ENCODE data around the gene ZNF566.

Gene ZNF566

DNA sequence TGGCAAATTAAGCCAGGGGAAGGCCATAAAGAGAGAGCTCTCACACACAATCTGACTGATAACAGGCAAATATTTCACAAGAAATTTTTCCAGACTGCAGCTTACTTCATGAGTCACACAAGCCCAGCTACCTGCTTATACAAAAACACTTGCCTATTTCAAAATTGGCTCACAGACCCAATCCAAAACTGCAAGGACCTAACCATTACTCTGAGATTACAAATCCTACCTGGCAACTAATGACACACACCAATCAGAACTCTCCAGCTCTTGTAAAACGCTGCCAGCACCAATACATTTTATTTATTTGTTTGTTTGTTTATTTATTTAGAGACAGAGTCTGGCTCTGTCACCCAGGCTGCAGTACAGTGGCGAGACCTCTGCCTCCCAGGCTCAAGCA is 52.8 kb downstream of the ZNF566 start:
- DNase-seq, result peak; percentile 10

- no peak for DNase-seq
These were observed 65.4 kb downstream of the ZNF566 start for GRCh38 chr19:36423925-36424324.

DNA sequence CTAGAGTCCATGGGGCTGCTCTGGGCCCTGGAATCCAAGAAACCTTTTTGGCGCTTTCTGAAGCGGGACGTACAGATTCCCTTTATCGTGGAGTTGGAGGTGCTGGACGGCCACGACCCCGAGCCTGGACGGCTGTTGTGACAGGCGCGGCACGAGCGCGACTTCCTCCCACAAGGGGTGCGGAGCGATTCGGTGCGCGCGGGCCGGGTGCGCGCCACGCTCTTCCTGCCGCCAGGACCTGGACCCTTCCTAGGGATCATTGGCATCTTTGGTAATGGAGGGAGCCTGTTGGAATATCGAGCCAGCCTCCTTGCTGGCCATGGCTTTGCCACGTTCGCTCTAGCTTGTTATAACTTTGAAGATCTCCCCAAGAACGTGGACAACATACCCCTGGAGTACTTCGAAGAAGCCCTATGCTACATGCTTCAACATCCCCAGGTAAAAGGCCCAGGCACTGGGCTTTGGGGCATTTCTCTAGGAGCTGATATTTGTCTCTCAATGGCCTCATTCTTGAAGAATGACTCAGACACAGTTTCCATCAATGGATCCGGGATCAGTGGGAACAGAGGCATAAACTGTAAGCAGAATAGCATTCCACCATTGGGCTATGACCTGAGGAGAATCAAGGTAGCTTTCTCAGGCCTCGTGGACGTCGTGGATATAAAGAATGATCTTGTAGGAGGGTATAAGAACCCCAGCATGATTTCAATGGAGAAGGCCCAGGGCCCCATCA is 67.4 kb downstream of the ZNF566 start:
- no peak for DNase-seq

DNA sequence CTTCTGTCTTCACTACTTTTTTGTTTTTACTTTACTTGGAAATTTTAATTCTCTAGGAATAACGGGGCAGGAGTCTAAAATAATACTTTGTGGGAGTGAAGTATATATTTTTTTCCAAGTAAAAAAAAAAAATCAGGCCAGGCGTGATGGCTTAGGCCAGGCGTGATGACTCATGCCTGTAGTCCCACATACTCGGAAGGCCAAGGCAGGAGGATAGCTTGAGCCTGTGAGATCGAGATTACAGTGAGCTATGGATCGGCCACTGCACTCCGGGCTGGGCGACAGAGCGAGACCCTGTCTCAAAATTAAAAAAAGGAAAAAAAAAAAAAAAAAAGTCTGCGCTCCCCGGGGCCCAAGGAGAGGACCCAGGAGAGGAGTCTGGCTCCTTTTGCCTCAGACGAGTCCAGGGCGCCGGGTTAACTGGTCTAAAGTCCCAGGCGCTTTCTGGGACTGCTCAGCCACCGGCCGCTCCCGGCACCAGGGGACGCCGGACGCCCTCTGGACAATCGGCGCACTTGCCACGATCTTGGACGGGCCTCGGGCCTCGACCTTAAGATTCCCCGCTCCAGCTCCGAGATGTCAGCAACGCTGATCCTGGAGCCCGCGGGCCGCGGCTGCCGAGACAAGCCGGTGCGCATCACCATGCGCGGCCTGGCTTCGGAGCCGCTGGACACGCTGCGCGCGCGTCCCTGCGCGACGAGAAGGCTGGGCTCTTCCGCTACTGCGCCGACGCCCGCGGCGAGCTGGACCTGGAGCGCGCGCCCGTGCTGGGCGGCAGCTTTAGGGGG is 68.2 kb downstream of the ZNF566 start:
- no peak for DNase-seq

DNA sequence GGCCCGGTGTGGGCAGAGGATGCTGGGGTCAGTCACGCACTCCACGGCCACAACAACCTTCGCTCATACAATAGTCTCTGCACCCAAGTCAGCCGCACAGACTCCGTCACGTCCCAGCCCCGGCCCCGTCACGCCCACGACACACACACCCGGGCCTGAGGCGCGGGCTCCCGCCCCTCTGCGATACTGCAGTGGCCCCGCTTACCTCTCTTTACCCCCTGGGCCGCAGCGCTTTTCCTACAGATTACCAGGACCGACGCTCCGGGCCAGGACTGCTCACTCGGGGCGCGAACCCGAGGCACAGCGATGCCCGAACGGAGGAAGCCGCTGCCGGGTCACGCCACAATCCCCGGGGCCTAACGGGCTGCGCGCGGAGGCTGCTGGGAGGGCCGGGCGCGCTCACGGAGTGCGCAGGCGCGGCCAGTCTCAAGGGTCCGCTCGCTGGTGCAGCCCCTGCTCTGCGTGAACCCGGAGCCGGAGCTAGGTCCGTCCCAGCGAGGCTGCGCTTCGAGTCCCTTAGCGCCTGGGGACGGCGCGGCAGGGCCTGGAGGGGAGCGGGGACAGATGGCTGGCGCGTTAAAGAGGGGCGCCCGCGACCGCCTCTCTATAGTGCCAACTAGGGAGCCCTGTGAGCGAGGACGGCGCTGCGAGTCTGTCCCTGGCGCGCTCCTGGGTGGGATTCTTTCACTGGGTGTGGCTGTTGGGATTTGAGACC is 70.9 kb downstream of the ZNF566 start, which contains the start of gene ZFP82:
ZFP82 (minus strand) TSS at position 358 of the 715 bp plus-strand sequence. CDS start 8,855 bp downstream, outside the sequence.
- peak; percentile 81 for DNase-seq

GRCh38 chr19:36417752-36418286 is 71.5 kb downstream of the ZNF566 start:
- DNase-seq, result peak; percentile 6

DNA sequence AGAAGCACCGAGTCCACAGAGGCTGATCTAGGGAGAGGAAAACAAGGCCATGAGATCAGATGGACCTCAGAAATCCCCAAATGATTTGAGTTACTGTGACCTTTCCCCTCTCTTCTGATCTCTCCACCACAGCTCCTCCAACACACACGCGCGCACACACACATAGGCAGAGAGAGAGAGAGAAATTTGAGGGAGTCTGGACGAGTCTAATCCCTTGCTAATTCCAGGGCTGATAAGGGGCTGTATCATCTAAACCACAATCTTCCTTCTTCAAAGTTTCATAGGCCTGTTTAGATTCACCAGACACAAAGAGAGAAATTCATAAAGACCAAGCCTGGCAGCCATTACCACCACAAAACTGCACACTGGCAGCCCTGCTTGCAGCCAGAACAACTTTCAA is 79.5 kb downstream of the ZNF566 start:
- DNase-seq, result no peak

- no peak for DNase-seq
These were observed 81.3 kb downstream of the ZNF566 start for GRCh38 chr19:36408101-36408500.

DNA sequence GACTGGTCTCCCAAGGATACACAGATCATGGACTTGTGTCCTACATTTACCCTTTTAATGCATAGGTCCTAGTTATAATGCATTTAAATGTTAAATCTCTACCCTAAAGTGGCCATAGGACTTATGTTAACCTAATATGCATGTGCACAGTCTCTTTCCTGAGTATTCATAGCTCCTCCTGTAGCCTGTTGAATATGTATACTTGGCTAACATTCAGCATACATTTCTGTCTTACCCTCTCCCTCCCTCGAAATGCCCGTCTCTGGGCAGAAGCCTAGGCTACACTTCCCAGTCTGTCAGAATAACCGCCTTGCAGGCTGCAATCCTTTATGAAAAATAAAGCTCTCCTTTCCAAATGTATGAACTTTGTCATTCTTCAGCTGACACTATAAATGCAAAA is 84.9 kb downstream of the ZNF566 start:
- DNase-seq, result no peak

GRCh38 chr19:36401475-36401874 is 87.9 kb downstream of the ZNF566 start:
- no peak for DNase-seq

- DNase-seq, result no peak
These were observed 90.8 kb downstream of the ZNF566 start for GRCh38 chr19:36398571-36398970.

Data from RPMI8226 (cell line).